Measurements from ENCODE around the gene ARHGAP22. TPM values are rescaled to one million over a fixed set of nuclear protein-coding genes. Genes with fewer than 3 reads are reported as not detected.

The ARHGAP22 gene
- total and polyA plus RNA-seq, 11 donors = 1.1 to 9.5 (median 2.8) TPM

DNA sequence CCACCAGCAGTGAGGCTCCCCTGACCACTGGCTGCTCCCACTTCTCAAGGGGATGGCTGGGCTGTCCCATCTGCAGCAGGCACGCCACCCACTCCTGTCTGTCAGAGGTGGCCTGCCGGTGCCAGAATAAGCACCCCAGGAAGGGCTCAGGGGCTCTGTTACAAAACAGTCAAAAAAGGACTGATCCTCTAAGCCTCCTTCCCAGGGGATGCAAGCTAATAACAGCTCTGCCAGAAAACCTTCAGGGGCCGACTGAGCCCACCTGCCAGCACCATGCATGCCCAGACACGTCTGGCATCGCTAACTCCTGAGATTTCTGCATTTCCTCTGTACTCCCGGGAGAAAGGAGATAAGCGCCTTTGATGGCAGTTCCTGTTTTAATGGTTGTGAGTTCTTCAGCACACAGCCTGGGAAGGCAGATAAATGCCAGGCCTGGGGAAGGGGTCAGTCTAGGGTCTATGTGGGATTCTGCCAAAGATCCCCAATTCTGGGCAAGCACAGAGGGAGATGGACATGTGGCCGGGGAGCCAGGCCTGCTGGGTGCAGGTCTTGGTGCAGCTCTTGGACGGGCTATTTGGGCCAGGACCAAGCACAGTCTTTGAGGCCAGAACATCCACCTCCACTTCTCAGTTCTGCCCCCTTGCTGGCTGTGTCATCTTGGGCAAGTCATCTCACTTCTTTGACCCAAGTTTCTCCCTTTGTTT lies 128.4 kb downstream of the ARHGAP22 start:
- ATAC-seq = no peak
- TF ChIP-seq POLR2A (IDR thresholded peaks at IDR 0.05) = no peak
- TF ChIP-seq, protein P1, sequence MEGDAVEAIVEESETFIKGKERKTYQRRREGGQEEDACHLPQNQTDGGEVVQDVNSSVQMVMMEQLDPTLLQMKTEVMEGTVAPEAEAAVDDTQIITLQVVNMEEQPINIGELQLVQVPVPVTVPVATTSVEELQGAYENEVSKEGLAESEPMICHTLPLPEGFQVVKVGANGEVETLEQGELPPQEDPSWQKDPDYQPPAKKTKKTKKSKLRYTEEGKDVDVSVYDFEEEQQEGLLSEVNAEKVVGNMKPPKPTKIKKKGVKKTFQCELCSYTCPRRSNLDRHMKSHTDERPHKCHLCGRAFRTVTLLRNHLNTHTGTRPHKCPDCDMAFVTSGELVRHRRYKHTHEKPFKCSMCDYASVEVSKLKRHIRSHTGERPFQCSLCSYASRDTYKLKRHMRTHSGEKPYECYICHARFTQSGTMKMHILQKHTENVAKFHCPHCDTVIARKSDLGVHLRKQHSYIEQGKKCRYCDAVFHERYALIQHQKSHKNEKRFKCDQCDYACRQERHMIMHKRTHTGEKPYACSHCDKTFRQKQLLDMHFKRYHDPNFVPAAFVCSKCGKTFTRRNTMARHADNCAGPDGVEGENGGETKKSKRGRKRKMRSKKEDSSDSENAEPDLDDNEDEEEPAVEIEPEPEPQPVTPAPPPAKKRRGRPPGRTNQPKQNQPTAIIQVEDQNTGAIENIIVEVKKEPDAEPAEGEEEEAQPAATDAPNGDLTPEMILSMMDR (IDR thresholded peaks at IDR 0.05) = no peak
- intact Hi-C loops (cut with DNase I) = no loop called here
- Histone ChIP-seq H3K4me3 (no peak overlapping the region), H3K27ac (no peak overlapping the region), H3K36me3 (no peaks in the 10 kb centered on the region), H3K27me3 (no peaks in the 10 kb centered on the region), H3K4me1 (peaks cover 0 to 7% (median 0%) of the 10 kb centered on the region in 12 donors), H3K9me3 (no peaks in the 10 kb centered on the region)
- no peak for DNase-seq
- WGBS, 4 donors = 55 to 63% (median 59%) methylated on average over 8 to 9 of the region's 9 CpGs

DNA sequence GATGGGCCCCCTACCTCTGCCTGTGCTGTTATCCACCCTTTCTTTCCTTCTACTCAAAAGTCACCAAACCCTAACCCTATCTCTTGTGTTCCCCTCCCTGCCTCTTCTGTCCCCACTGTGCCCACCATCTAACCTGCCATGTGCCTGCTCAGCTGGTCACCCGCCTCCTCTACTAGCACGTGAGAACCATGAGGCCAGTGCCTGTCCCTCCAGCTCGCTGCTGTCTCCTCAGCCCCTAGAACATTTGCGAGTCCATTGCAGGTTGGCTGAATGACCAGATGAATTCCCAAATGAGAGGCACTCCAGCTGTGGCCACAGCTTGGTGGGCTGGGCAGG lies 129.0 kb downstream of the ARHGAP22 start:
- Histone ChIP-seq H3K27ac (no peak overlapping the region), H3K9me3 (no peaks in the 10 kb centered on the region), H3K36me3 (no peaks in the 10 kb centered on the region), H3K4me3 (no peak overlapping the region), H3K4me1 (peaks cover 0 to 7% (median 0%) of the 10 kb centered on the region in 12 donors), H3K27me3 (no peaks in the 10 kb centered on the region)
- ATAC-seq (no peak), DNase-seq (no peak)
- TF ChIP-seq, protein P1 (IDR thresholded peaks at IDR 0.05) = no peak
- TF ChIP-seq POLR2A (IDR thresholded peaks at IDR 0.05) = no peak
- 74 to 86% (median 84%) methylated on average over 4 of the region's 4 CpGs for WGBS, 4 donors
- intact Hi-C loops (cut with DNase I) = no loop called here

DNA sequence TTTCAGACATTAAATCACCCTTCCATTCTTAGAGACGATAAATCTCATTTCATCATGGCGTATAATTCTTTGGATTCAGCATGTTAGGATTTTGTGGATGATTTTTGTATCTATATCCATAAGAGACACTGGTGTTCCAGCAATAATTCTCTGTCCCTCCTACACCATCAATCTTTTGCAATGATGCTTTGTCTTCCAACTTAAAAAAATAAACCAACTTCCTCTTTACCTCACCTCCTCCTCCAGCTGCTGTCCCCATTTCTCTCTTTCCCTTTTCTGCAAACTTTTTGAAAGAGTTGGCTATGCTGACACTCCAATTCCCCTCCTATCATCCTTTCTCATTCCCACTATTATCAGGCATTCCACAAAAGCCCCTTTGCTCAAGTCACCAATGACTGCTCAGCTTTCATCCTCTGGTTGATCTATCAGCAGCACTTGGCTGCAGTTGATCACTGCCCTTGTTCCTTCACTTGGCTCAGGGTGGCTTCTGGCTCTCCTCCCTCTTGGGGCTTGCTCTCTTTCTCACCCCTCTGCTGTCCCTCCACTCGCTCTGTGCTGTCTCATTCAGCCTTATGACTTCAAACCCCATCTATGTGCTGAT lies 130.0 kb downstream of the ARHGAP22 start:
- intact Hi-C loops (cut with DNase I) = no loop called here
- ATAC-seq = no peak
- H3K4me1 ChIP-seq = peaks cover 0 to 17% (median 7%) of the 10 kb centered on the region in 12 donors
- H3K4me3 ChIP-seq = no peak overlapping the region
- no peaks in the 10 kb centered on the region for H3K9me3 ChIP-seq
- TF ChIP-seq, protein P1 (IDR thresholded peaks at IDR 0.05) = no peak
- TF ChIP-seq POLR2A (IDR thresholded peaks at IDR 0.05) = no peak
- no peaks in the 10 kb centered on the region for H3K27me3 ChIP-seq
- DNase-seq = no peak
- 91 to 97% (median 94%) methylated on average over 3 of the region's 3 CpGs for WGBS, 4 donors
- H3K36me3 ChIP-seq = no peaks in the 10 kb centered on the region
- H3K27ac ChIP-seq = no peak overlapping the region

DNA sequence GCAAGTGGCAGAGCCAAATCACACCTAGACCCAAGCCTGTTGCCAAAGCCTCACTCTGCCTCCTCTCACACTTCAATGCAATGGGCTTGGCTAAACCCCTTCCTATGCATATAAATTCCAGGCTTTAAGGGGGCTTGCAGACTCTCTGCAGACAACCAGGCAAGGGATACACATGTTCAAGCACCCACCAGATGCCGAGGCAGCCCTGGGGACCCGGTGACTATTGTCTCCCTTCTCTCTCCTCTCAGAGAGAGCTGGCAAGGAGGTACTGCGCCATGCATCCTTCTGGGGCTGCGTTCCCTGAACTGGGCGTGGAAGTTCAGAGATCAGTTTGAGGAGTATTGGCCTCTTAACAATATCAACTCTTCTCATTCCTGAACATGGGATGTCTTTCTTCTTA lies 131.2 kb downstream of the ARHGAP22 start:
- no peak overlapping the region for H3K4me3 ChIP-seq
- intact Hi-C loops (cut with DNase I) = no loop called here
- H3K27me3 ChIP-seq = no peaks in the 10 kb centered on the region
- DNase-seq (no peak), ATAC-seq (no peak)
- no peaks in the 10 kb centered on the region for H3K36me3 ChIP-seq
- H3K9me3 ChIP-seq = no peaks in the 10 kb centered on the region
- WGBS, 4 donors = 93 to 98% (median 96%) methylated on average over 5 of the region's 5 CpGs
- H3K4me1 ChIP-seq = peaks cover 0 to 21% (median 7%) of the 10 kb centered on the region in 12 donors
- H3K27ac ChIP-seq = no peak overlapping the region
- no peak for TF ChIP-seq POLR2A (IDR thresholded peaks at IDR 0.05)
- TF ChIP-seq, protein P1 (IDR thresholded peaks at IDR 0.05) = no peak

Measured in heart left ventricle (tissue), 16 donors.